ENCODE results near the gene USP32.

DNA sequence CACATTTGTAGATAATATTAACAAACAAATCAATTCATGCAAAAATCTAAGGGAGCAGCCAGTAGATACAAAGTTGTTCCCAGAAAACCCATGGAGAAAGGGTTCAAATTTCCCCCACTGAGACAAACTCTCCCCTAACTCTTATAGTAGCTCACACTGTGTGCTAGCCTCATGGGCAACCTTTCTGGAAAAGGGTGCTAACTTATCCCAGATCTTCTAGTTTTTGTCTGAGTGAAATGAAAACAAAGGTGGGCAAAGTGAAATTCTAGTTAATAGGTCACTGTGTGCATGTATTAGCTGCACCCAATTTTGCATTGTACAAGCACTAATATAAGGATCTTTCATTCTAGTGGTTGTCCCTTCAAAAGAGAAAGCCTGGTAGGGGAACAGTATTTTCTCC is 9.9 kb upstream of the USP32 start:
- TF ChIP-seq, protein P1, sequence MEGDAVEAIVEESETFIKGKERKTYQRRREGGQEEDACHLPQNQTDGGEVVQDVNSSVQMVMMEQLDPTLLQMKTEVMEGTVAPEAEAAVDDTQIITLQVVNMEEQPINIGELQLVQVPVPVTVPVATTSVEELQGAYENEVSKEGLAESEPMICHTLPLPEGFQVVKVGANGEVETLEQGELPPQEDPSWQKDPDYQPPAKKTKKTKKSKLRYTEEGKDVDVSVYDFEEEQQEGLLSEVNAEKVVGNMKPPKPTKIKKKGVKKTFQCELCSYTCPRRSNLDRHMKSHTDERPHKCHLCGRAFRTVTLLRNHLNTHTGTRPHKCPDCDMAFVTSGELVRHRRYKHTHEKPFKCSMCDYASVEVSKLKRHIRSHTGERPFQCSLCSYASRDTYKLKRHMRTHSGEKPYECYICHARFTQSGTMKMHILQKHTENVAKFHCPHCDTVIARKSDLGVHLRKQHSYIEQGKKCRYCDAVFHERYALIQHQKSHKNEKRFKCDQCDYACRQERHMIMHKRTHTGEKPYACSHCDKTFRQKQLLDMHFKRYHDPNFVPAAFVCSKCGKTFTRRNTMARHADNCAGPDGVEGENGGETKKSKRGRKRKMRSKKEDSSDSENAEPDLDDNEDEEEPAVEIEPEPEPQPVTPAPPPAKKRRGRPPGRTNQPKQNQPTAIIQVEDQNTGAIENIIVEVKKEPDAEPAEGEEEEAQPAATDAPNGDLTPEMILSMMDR (IDR thresholded peaks at IDR 0.05; ENCODE audit: insufficient read depth, low read length, poor library complexity, severe bottlenecking), result no peak
- no peak for TF ChIP-seq EZH2phosphoT487 (conservative IDR thresholded peaks at IDR 0.05; ENCODE audit: low read length)

Measured in SU-DHL-6 (cell line).